ENCODE results near the gene VPREB3.

- TF ChIP-seq CTCF (IDR thresholded peaks at IDR 0.05; ENCODE audit: low read length): no peak
- no peak for TF ChIP-seq EZH2phosphoT487 (IDR thresholded peaks at IDR 0.05; ENCODE audit: low read length)
- no peak for TF ChIP-seq EZH2 (optimal IDR thresholded peaks at IDR 0.05; ENCODE audit: low read depth, low read length)
These were observed 9.7 kb downstream of the VPREB3 start for GRCh38 chr22:23744485-23744884.
